Measurements from ENCODE around the gene LYRM4. TPM values are rescaled to one million over a fixed set of nuclear protein-coding genes. Genes with fewer than 3 reads are reported as not detected.

LYRM4 gene
- total RNA-seq, 1 donor from 2014 or later, result 28.5 TPM

DNA sequence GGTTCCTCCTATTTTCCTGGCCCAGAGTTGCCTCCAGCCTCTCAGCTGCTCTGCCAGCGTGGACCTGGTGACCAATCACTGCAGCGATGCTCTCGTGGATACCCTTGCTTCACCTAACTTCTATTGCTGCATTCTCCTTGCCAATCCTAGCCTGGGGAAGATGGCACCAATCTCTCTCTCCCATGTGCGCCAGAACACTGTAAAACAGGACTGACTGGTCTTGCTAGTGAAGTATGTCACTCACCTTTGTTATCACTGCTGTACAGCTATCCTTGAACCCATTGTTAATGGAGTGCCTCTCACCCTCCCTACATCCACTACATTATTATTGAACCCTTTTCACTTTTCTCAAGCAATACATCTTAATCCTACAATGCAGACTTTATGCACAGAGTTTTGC is 80.1 kb downstream of the LYRM4 start:
- Histone ChIP-seq H3K27me3 (ENCODE audit: low read depth) (no peaks in the 10 kb centered on the region), H3K9me3 (replicated peaks) (no peaks in the 10 kb centered on the region)
- DNase-seq, result no peak

DNA sequence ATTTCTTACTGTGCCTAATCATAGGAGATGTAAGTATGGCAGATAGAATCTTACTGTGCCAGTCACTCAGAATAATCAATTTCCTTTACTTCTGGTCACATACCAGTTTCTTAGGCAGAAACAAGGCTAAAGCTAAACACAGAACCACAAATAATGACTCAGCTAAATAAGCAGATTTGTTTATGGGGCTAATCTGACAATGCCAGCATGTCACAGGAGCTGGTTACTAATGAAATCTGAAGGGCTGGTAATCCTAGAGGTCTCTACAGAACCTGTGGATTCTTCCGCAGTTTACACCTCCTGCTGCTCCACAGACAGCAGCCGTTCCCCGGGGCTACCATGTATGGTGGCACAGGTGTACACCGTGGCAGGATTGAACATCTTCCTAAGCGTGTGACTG is 80.8 kb downstream of the LYRM4 start:
- TF ChIP-seq, protein P1, sequence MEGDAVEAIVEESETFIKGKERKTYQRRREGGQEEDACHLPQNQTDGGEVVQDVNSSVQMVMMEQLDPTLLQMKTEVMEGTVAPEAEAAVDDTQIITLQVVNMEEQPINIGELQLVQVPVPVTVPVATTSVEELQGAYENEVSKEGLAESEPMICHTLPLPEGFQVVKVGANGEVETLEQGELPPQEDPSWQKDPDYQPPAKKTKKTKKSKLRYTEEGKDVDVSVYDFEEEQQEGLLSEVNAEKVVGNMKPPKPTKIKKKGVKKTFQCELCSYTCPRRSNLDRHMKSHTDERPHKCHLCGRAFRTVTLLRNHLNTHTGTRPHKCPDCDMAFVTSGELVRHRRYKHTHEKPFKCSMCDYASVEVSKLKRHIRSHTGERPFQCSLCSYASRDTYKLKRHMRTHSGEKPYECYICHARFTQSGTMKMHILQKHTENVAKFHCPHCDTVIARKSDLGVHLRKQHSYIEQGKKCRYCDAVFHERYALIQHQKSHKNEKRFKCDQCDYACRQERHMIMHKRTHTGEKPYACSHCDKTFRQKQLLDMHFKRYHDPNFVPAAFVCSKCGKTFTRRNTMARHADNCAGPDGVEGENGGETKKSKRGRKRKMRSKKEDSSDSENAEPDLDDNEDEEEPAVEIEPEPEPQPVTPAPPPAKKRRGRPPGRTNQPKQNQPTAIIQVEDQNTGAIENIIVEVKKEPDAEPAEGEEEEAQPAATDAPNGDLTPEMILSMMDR (IDR thresholded peaks at IDR 0.05; ENCODE audit: borderline replicate concordance), result no peak
- H3K4me3 ChIP-seq, result no peak overlapping the region
- peaks cover 6% of the 10 kb centered on the region for H3K4me1 ChIP-seq
- H3K27ac ChIP-seq (replicated peaks), result no peak overlapping the region
- no peaks in the 10 kb centered on the region for H3K27me3 ChIP-seq (ENCODE audit: low read depth)
- intact Hi-C loops (cut with micrococcal nuclease), result no loop called here
- no peak for DNase-seq
- no peaks in the 10 kb centered on the region for H3K36me3 ChIP-seq
- H3K9me3 ChIP-seq (replicated peaks), result no peaks in the 10 kb centered on the region

More for the DNA sequence above, 80.1 kb downstream of the LYRM4 start:
- H3K4me3 ChIP-seq, result no peak overlapping the region
- TF ChIP-seq, protein P1 (IDR thresholded peaks at IDR 0.05; ENCODE audit: borderline replicate concordance), result no peak
- H3K4me1 ChIP-seq, result no peaks in the 10 kb centered on the region
- no peaks in the 10 kb centered on the region for H3K36me3 ChIP-seq
- H3K27ac ChIP-seq (replicated peaks), result no peak overlapping the region
- intact Hi-C loops (cut with micrococcal nuclease), result no loop called here

DNA sequence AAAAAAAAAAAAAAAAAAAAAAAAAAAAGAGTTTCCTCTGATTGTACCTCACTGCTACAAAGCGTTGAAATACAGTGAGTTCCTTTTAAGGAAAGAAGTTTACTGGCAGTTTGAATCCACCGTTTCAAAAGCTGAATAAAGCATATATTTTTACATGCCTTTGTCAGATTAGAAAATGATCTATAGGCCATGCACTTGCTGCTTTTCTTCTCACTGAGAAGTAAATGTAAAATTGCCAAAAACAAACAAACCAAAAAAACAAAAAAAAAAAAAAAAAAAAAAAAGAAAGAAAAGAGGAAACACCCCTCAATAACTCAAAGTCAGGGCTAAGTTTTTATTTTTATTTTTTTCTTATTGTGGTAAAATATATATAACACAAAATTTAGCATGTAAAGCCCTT is 81.9 kb downstream of the LYRM4 start:
- intact Hi-C loops (cut with micrococcal nuclease), result no loop called here
- no peaks in the 10 kb centered on the region for H3K36me3 ChIP-seq
- TF ChIP-seq, protein P1 (IDR thresholded peaks at IDR 0.05; ENCODE audit: borderline replicate concordance), result no peak

DNA sequence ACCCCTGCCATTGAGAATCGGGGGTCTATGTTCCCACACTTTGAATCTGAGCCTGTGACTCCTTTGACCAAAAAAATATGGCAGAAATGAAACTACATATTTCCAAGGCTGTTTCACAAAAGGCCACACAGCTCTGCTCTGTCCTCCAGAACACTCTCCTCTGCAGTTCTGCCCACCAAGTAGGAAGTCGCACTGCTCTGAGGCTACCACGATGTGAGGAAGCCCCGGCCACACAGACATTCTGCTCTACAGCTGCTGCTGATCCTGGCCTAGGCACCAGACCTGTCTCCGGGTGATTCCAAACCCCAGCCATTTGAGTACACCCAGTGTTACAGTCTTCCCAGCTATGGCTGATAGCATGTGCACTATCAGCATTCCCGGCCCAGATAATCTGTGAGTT is 85.1 kb downstream of the LYRM4 start:
- DNase-seq, result no peak

More for the DNA sequence above, 81.9 kb downstream of the LYRM4 start:
- no peak overlapping the region for H3K27ac ChIP-seq (replicated peaks)
- no peaks in the 10 kb centered on the region for H3K27me3 ChIP-seq (ENCODE audit: low read depth)
- DNase-seq, result no peak
- H3K4me3 ChIP-seq, result no peak overlapping the region
- H3K4me1 ChIP-seq, result peaks cover 14% of the 10 kb centered on the region
- no peaks in the 10 kb centered on the region for H3K9me3 ChIP-seq (replicated peaks)

DNA sequence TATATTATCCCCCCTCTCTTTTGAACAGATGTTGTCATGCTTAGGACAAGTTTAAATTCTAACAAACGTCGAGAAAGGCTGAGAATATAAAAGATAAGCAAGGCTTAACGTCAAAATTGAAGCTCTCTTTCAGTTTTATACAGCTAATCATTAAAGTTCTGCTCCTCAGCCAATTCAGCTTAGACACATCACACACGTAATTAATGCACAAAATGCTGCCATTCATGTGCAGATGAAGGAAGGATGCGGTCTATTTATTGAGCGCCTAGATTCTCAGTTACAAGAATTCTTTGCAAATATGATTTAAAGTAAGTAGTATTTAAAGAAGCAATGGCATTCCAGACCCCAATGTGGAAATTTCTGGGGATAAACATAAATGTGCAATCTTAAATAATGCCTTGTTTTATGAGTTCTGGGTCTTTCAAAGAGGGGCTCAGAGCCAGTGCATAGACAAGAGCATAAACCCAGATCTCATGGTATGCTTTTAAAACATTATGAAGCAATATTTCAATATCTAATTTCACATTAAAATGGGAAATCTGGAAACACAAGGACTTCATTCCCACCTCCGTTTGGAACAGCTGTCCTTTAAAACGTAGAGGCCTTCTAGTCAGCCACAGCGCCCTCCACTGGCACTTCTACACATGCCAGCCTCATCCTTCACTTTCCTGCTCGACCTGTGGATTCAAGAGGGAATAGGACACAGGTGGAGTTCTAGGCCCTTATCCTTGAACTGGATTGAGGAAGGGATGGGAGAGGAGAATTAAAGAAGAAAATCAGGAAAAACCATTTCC is 85.8 kb downstream of the LYRM4 start:
- Histone ChIP-seq H3K36me3 (no peaks in the 10 kb centered on the region), H3K27ac (replicated peaks) (peak overlapping the region; percentile 47), H3K9me3 (replicated peaks) (no peaks in the 10 kb centered on the region), H3K4me1 (peaks cover 14% of the 10 kb centered on the region), H3K27me3 (ENCODE audit: low read depth) (no peaks in the 10 kb centered on the region), H3K4me3 (peak overlapping the region; percentile 36)
- TF ChIP-seq, protein P1 (IDR thresholded peaks at IDR 0.05; ENCODE audit: borderline replicate concordance), result peak; percentile 16
- intact Hi-C loops (cut with micrococcal nuclease), result no loop called here
- DNase-seq, result no peak

More for the DNA sequence above, 85.1 kb downstream of the LYRM4 start:
- H3K4me1 ChIP-seq, result peaks cover 14% of the 10 kb centered on the region
- no peaks in the 10 kb centered on the region for H3K9me3 ChIP-seq (replicated peaks)
- no peaks in the 10 kb centered on the region for H3K36me3 ChIP-seq
- no peak overlapping the region for H3K4me3 ChIP-seq
- intact Hi-C loops (cut with micrococcal nuclease), result no loop called here
- no peaks in the 10 kb centered on the region for H3K27me3 ChIP-seq (ENCODE audit: low read depth)
- TF ChIP-seq, protein P1 (IDR thresholded peaks at IDR 0.05; ENCODE audit: borderline replicate concordance), result no peak
- no peak overlapping the region for H3K27ac ChIP-seq (replicated peaks)

All from left ventricle myocardium inferior (tissue), 1 donor.